KMS-11 (cell line): ENCODE results near the gene RASSF3.

ENCODE experiments used
- H2AFZ ChIP-seq: fragments of 200-600 bp; sonication (generic); 2 replicates; pipeline ENCODE4 v1.6.1; 2016; ENCODE audit warnings: antibody characterized with exemption, mixed run types, low read depth
- H3K27ac ChIP-seq: fragments of 200-600 bp; sonication (generic); 2 replicates; pipeline ENCODE4 v1.6.1; 2016; ENCODE audit warnings: mild to moderate bottlenecking, mixed run types
- H3K27me3 ChIP-seq: fragments of 200-600 bp; sonication (generic); 2 replicates; pipeline ENCODE4 v1.6.1; 2017; ENCODE audit warnings: mild to moderate bottlenecking, low read depth, mixed run types, moderate library complexity; ENCODE audit not compliant: insufficient read depth
- H3K36me3 ChIP-seq: fragments of 200-600 bp; sonication (generic); 2 replicates; pipeline ENCODE4 v1.6.1; 2017; ENCODE audit warnings: mild to moderate bottlenecking, mixed run types; ENCODE audit not compliant: insufficient read depth
- H3K4me1 ChIP-seq: fragments of 200-600 bp; sonication (generic); 2 replicates; pipeline ENCODE4 v1.6.1; 2016; ENCODE audit warnings: mild to moderate bottlenecking, low read depth, mixed run types; ENCODE audit not compliant: poor library complexity, severe bottlenecking
- H3K4me2 ChIP-seq: fragments of 200-600 bp; sonication (generic); 2 replicates; pipeline ENCODE4 v1.7.0; 2016; ENCODE audit warnings: mild to moderate bottlenecking, mixed run types
- H3K4me3 ChIP-seq: fragments of 200-600 bp; sonication (generic); IDR thresholded peaks from 2 replicates; pipeline ENCODE4 v1.6.1; 2017; ENCODE audit warnings: low read depth, low read length, mixed read lengths; ENCODE audit not compliant: insufficient read depth
- H3K79me2 ChIP-seq: fragments of 200-600 bp; sonication (generic); 2 replicates; pipeline ENCODE4 v1.6.1; 2016; ENCODE audit warnings: low read depth, mixed run types; ENCODE audit not compliant: insufficient read depth
- H3K9ac ChIP-seq: fragments of 200-600 bp; sonication (generic); 2 replicates; pipeline ENCODE4 v1.6.1; 2016; ENCODE audit warnings: mild to moderate bottlenecking, mixed run types
- H4K20me1 ChIP-seq: fragments of 200-600 bp; sonication (generic); 2 replicates; pipeline ENCODE4 v1.6.1; 2016; ENCODE audit warnings: mild to moderate bottlenecking, mixed run types; ENCODE audit not compliant: insufficient read depth
- CTCF ChIP-seq: fragments of 200-600 bp; sonication (generic); conservative IDR thresholded peaks from 2 replicates; pipeline ENCODE4 v1.6.1; 2017; ENCODE audit warnings: low read depth, mild to moderate bottlenecking, antibody characterized with exemption, low read length, moderate library complexity, mixed read lengths

RASSF3 gene

DNA sequence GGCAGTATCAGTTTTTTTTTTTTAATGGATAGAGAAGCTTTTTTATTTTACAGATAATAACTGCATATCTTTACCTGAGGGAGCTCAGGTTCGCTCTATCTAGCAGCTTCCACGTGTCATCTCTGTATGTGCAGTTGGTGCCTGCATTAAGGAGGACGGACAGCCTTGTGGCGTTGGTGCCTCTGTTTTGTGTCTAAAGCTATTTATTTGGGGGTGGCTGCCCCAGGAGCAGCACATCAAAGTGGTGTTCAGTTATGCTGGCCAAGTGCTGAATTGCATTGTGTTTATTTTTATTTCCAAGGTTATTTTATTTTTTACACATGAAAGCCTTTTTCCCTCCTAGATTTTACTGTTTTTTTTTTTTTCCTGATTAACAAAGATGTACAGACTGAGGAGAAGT, 59.7 kb downstream of the RASSF3 start:
- Histone ChIP-seq H3K4me1 (peaks cover 68% of the 10 kb centered on the region), H3K36me3 (no peaks in the 10 kb centered on the region), H2AFZ (no peak overlapping the region), H3K4me2 (peak overlapping the region; percentile 95), H4K20me1 (no peaks in the 10 kb centered on the region), H3K4me3 (no peak overlapping the region), H3K27me3 (no peaks in the 10 kb centered on the region), H3K9ac (no peak overlapping the region; the same call in 1 of the 2 replicates), H3K27ac (peak overlapping the region; percentile 76; the same call in 1 of the 2 replicates), H3K79me2 (peaks cover 76% of the 10 kb centered on the region)
- no peak for TF ChIP-seq CTCF

DNA sequence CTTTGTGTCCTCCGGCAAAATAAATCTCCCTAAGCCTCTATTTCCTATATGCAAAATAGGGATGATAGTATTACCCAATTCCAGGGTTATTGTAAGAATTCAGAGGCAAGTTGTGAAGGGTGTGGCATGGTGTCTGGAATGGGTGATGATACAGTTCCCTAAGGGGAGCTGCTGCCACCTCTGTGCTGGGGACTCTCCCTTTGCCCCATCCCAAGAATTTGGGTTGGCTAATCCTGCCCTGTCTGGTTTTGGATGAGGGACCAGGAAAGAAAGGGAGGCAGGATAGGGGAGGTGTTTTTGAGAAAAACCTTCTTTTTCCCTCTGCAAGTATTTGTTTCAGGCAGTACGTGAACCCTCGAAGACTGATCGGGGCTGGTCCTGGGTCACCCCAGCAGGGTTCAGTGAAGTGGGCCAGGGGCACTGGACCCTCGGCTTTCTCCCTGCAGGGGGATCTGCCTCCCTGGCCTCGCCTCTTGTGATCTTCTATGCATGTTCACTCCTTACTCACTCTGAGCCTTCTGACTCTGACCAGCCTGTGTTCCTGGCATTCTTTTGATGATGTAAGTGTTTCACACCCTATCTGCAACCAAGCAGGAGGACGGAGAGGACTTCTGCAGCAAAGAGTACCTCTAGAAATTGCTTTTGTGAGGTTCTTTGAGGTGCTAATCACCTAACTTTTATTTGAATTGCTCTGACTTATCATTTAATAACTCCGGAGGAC, 60.8 kb downstream of the RASSF3 start:
- Histone ChIP-seq H3K4me3 (no peak overlapping the region), H3K36me3 (no peaks in the 10 kb centered on the region), H2AFZ (no peak overlapping the region), H3K9ac (no peak overlapping the region), H3K27me3 (no peaks in the 10 kb centered on the region), H3K4me1 (peaks cover 58% of the 10 kb centered on the region), H3K4me2 (peak overlapping the region; percentile 2; the same call in 1 of the 2 replicates), H3K79me2 (peaks cover 71% of the 10 kb centered on the region), H3K27ac (no peak overlapping the region), H4K20me1 (no peaks in the 10 kb centered on the region)
- TF ChIP-seq CTCF: no peak

GRCh38 chr12:64671681-64672080, 61.4 kb downstream of the RASSF3 start:
- no peak overlapping the region for H3K27ac ChIP-seq
- no peak overlapping the region for H3K9ac ChIP-seq
- no peaks in the 10 kb centered on the region for H3K27me3 ChIP-seq
- no peak overlapping the region for H2AFZ ChIP-seq
- H3K36me3 ChIP-seq: no peaks in the 10 kb centered on the region
- TF ChIP-seq CTCF: no peak
- no peak overlapping the region for H3K4me3 ChIP-seq
- no peak overlapping the region for H3K4me2 ChIP-seq
- H4K20me1 ChIP-seq: no peaks in the 10 kb centered on the region
- peaks cover 65% of the 10 kb centered on the region for H3K79me2 ChIP-seq
- H3K4me1 ChIP-seq: peaks cover 52% of the 10 kb centered on the region

DNA sequence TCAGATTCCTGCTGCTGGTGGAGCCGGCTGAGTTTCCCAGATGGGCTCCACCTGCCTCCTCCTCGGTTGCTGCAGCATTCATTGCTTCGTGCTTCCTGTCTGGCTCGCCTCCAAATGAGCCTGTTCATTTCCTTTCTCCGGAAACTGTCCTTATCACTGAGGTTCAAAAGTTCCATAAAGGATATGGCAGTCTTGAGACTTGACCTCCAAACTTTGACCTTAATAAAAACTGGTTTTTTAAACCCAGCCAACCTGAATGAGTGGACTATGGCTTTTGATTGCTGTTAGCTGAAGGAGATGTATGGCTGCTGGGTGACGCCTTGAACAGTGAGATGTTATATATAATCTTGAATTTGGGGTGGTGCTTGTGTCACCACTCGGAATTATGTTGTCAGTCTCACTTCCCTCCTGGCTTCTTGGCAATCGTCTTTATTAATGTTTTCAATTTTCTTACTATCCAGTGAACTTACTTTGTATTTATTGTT, 62.7 kb downstream of the RASSF3 start:
- Histone ChIP-seq H3K27me3 (no peaks in the 10 kb centered on the region), H3K9ac (no peak overlapping the region), H3K36me3 (no peaks in the 10 kb centered on the region), H2AFZ (no peak overlapping the region), H3K27ac (no peak overlapping the region), H3K4me2 (no peak overlapping the region), H4K20me1 (no peaks in the 10 kb centered on the region), H3K4me1 (peaks cover 39% of the 10 kb centered on the region), H3K4me3 (no peak overlapping the region), H3K79me2 (peaks cover 52% of the 10 kb centered on the region)
- TF ChIP-seq CTCF: no peak
